Uterus (tissue), 2 donors: Measurements from ENCODE around the gene MAST2.

ENCODE experiments used
- CTCF ChIP-seq, 4 experiments: fragments of 200-600 bp in 2 of 4; fragments of 450-650 bp in 2 of 4; sonication (generic) in 2 of 4; IDR thresholded peaks; one replicate each; pipeline ENCODE4 v1.5.1; 2016 to 2019; ENCODE audit warnings: antibody characterized with exemption in 4 of 4, mild to moderate bottlenecking in 2 of 4, moderate library complexity in 1 of 4
- POLR2A ChIP-seq, 2 donors: fragments of 450-650 bp; IDR thresholded peaks; one replicate each; pipeline ENCODE4 v1.6.1; 2016; ENCODE audit warnings: antibody characterized with exemption in 2 of 2, mild to moderate bottlenecking in 1 of 2, moderate library complexity in 1 of 2

GRCh38 chr1:45864167-45865106 is 61.0 kb downstream of the MAST2 start:
- TF ChIP-seq CTCF (IDR thresholded peaks at IDR 0.05), result no peak
- no peak for TF ChIP-seq POLR2A (IDR thresholded peaks at IDR 0.05)
